ENCODE results near the gene NGFR.
"Not testable (repeated sequence)": the region's sequence is repeated elsewhere in the genome, so short reads cannot be mapped to it uniquely, and the experiment has no call there.

Gene NGFR

DNA sequence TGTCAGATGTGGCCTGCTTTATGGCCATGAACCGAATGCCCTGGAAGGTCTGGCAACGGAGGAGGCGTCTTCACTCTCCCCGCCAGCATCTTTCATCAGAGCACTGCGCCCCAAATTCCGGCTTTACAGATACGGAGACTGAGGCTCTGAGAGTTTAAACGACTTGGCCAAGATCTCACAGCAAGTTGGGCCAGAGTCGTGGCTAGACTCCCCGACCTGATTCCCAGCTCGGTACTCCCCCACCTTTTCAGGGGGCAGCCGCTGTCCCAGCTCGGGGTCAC lies 1.7 kb downstream of the NGFR start:
- DNase-seq: no peak

DNA sequence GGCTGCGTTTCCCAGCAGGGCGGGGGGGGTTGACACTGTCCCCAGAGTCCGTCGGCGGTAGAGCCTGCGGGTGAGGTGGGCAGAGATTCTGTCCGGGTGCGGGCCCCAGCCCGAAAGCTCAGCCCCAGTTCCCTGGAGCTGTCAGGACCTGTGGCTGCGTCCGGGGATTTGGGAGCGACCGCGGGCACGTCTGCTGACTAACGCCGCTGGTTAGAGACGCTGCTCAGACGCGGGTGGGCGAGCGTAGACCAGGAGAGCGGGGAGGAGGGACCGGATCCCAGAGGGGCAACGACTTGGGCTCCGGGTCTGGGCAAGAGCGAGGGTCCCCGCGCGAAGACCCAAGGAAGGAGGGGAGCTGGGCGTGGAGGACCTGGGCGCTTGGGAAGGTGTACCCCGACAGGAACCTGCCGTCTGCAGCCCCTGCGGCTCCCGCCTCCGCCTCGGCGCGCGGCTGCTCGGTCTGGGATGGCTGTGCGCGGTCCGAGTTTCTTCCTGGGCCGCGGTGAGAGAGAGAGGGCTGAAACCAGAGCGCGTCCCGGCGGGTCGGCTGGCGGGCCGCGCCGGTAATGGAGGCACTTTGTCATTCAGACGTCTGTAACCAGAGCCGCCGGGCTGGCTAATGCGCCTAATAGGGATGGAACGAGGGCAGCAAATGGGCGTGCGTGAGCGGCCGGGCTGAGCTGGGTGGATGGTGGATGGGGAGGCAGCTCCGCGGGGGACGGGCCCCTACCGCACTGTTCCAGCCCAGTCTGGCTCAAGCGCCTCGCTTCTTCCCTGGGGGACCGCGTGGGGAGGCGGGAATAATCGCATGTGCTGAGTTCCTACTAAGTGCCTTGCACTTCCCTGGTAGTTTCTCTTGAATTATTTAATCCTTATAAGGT lies 2.3 kb downstream of the NGFR start:
- no peak for DNase-seq

DNA sequence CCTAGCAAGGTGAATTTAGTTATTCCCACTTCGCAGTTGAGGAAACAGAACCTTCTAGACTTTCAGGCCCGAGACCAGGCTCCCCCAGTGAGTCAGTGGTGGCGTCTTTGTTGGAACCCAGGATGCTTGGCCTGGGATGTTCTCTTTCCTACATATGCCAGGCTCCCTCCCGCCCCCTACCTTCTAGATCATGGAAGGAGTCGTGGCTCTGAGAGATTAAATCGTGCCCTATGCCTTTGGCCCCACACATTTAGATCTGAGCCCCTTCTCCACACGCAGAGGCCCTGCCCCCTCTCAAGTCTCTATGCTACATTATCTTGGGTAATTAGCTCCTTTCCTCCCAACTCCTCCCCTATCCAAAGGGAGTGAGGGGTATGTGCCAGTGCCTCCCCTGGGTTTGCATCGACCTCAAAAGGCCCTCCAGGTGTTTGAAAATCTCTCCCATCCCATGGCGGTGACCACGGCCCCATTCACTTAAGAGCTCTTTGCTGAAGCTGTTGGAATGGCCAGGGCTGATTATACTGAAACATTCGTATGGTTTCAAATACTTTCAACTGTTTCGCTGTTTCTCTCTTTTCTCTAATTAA lies 3.0 kb downstream of the NGFR start:
- no peak for DNase-seq

DNA sequence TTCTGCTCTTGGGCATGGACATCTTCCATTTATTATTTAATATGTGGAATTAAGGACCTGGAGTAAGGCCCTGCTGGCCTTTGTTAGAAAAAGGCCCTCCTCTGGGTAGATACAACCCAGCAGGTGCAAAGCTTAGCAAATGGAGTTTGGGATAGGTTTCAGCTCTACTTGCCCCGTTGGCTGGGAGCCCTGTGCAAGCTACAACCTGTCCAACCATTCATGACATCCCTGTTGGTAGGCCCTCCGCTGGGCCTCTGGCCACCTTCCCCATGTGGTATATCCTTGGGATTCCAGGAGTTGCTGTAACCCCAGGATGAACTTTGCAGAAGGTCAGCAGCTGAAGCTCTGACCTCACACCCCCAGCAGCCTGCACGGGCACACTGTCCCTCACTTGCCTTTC lies 6.4 kb downstream of the NGFR start:
- DNase-seq: no peak

DNA sequence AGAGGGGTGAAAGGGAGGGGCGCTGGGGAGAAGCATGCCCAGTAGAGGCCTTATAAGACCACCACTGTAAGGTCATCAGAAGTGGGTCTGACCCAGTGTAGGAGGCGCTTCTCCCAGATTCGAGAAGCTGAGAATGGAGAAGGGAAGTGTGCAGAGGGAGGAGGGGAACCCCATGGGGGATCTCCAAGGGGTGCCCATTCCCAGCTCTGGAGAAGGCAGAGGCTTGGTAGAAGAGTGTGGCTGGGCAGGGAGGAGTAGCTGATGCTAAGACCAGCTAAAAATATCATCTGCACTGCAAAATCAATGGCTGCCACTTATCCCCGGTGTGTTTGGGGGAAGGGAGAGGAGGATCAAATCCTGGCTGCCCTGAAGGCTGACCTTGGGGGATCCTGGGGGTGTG lies 7.2 kb downstream of the NGFR start:
- no peak for DNase-seq

DNA sequence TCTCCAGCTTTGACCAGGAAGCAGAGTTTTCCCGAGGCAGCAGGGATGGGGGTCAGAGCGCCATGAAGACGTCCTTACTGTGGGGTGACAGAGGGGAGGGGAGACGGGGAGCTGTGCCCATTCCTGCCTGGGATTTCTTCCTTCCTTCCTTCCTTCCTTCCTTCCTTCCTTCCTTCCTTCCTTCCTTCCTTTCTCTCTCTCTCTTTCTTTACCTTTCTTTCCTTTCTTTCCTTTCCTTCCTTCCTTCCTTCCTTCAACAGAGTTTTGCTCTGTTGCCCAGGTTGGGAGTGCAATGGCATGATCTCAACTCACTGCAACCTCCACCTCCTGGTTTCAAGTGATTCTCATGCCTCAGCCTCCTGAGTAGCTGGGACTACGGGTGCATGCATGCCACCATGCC lies 7.6 kb downstream of the NGFR start:
- not testable (repeated sequence) for DNase-seq

DNA sequence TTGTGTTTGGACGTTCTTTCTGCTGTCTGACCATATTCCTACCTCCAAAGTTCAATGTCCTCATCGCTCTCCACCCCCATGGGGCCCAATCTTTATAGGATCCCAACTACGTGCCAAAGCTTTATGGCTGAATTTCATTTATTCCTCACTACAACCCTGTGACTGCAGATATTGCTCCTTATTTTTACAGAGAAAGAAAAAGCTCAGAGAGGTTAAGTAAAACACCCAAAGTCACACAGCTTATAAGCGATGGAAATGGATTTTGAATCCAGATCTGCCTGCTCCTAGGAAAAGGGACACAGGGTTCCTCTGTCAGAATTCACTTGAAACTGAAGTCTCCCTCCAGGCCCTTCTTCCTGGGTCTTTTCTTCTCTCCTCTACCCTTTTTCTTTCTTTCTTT lies 9.3 kb downstream of the NGFR start:
- no peak for DNase-seq

DNA sequence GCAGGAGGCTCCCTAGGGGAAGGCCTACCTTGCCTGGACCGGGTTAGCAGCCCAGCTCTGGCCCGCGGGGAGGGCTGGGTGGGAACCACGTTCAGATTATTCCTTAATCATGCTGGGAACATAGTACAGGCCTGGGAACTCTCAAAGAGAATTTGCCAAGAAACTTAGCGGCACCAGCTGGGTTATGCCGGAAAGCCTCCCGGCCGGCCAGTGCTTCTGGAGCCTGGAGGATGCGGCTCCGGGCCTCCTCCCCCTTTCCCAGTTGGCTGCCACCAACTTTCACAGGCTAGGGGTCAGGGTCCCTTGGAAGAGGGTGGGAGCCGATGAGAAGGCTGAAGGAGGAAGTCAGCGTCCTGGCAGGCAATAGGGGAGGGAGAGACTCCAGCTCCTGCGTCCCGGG lies 10.8 kb downstream of the NGFR start:
- DNase-seq: no peak

DNA sequence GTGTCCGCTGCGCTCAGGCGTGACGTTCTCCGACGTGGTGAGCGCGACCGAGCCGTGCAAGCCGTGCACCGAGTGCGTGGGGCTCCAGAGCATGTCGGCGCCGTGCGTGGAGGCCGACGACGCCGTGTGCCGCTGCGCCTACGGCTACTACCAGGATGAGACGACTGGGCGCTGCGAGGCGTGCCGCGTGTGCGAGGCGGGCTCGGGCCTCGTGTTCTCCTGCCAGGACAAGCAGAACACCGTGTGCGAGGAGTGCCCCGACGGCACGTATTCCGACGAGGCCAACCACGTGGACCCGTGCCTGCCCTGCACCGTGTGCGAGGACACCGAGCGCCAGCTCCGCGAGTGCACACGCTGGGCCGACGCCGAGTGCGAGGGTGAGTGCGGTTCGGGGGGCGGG lies 11.2 kb downstream of the NGFR start:
- DNase-seq: no peak

DNA sequence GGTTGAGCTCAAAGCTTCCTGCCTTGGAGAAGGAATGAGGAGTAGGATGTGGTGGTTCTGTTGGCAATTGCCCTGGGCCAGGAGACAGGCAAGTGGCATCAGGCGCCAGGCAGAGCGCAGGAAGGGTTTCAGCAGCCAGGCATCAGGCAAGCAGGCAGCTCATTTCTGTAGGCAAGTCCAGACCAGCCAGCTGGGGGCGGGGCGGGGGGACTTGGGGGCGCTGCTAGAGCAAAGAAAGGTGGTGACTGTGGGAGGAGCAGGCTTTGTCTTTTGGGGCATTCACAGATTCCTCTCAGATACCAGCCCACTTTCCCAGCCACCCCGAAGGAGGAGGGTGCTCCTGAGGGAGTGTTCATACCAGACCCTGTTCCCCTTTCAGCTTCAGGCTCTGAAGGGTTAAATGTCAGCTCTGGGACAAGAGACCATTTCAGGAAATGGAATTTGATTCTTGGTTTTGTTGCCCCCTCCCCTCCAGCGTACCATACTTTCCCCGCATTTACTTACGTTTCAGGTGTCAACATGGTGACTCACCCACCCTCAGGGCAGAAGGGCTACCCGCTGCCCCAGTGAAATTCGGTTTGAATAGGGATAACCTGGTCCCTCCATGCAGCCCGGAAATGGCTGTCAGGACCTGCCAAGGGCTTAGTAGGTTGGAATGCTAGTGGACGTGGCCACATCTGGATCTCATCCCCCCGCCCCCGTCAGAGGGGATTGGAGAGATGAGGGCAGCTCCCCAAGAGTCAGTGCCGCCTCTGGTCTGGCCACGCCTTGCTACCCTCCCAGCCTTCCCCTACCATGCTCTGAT lies 13.2 kb downstream of the NGFR start:
- no peak for DNase-seq

DNA sequence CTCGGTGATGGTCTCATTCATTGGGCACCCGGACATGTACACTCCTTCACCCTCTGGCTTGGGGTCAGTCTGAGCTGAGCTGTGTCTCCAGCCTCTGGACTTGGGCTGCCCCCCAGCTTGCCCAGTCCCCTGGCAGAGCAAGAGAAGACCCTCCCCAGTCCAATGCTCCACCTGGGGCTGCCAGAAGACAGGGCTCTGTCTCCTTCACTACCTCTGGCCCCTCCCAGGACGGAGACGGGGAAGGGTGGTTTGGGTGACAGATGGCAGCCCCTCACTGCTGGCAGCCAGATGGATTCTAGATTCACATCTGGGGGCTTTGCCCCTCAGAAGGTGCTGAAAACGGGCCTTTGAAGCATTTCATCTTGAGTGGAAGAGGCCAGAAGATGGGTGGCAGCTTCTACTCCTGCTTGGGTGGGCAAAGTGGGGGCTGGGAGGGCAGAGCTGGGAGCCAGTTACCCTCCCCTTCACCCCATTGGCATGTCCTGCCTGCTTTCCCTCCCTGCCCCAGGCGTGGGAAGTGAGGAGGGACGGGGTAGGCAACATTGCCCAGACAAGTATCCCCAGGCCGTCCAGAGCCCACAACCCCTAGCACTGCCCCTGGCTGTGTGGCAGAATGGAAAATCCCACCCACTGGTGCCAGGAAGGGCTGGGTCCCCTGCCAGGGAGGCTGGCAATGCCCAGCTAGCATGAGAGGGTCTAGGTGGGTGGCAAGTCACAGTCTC lies 13.9 kb downstream of the NGFR start:
- no peak for DNase-seq

DNA sequence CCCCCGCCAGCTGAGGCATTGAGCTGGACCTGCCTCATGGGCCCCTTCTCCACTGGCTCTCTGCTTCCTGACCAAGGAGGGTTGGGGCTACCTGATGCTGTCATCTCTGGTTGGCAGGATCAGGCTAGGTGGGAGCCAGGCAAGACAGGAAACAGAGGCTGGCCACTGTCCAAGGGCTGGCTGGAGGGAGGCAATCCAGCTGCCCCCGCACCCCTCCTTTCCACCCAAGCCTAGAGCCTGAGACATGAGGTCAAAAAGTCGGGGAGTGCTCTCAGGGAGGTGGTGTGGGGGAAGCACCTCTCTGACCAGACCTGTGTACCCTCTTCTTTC lies 14.5 kb downstream of the NGFR start:
- DNase-seq: no peak

DNA sequence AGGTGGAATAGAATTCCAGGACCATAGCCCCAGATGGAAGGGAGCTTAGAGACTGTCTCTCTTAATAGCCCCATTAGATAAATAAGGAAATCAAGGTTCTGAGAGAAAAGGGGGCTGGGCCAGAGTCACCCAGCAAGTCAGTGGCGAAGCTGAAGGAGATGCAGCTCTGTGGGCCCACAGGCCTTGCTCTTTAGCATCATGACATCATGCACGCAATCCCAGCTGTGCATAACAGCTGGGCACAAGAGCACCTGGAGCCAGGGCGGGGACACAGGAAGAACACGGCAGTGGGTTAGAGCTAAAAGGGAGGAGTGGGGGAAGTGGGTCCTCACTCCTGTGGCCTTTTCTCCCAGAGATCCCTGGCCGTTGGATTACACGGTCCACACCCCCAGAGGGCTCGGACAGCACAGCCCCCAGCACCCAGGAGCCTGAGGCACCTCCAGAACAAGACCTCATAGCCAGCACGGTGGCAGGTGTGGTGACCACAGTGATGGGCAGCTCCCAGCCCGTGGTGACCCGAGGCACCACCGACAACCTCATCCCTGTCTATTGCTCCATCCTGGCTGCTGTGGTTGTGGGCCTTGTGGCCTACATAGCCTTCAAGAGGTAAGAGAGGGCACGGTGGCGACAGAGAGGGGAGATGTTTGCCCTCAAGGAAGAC lies 15.1 kb downstream of the NGFR start:
- DNase-seq: no peak

DNA sequence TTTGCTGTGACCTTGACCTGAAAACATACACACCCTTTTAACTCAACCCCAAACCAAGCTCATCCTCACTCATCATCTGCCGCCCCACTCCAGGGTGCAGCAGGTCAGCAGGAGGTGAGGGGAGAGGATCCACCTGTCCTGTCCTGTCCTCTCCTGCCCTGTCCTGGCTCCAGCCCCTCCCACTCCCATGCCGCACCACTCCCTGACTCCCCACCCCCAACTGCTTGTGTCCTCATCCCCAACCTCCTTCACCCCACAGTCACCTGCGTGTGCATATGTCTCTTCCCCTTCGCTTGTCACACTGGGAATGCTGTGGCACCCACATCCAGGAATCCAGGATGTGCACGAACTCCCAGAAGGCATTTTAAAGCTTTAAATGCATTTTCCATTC lies 15.6 kb downstream of the NGFR start:
- DNase-seq: no peak

DNA sequence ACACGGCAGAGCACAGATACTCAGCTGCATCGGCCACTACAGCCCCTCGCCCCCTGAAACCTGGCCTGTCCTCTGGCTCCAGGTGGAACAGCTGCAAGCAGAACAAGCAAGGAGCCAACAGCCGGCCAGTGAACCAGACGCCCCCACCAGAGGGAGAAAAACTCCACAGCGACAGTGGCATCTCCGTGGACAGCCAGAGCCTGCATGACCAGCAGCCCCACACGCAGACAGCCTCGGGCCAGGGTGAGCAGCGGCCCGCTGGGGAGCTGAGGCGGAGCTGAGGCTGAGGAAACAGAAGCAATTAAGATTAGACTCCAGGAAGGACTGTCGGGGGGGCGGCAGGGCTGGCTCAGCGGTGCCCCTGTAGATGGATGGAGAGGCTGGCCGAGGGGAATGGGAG lies 16.7 kb downstream of the NGFR start:
- DNase-seq: no peak

DNA sequence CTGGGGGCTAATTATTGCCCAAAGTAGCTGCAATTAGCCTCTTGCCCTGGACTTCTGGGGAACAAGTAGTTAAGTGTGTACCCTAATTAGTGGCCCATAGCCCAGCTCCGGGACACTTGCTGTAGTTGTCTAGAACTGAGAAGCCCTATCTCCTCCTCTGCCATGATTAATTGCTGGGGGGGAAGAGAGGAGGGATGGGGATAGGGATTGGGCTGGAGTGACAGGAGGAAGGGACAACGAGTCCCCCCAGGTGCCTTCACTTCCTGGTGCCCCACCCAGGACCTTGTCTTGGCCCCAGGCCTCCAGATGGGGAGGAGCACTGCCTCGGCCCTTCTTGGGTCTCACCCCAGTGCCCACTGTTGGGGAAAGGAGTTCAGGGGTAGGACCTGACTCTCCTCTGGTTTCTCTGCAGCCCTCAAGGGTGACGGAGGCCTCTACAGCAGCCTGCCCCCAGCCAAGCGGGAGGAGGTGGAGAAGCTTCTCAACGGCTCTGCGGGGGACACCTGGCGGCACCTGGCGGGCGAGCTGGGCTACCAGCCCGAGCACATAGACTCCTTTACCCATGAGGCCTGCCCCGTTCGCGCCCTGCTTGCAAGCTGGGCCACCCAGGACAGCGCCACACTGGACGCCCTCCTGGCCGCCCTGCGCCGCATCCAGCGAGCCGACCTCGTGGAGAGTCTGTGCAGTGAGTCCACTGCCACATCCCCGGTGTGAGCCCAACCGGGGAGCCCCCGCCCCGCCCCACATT lies 17.4 kb downstream of the NGFR start:
- no peak for DNase-seq

DNA sequence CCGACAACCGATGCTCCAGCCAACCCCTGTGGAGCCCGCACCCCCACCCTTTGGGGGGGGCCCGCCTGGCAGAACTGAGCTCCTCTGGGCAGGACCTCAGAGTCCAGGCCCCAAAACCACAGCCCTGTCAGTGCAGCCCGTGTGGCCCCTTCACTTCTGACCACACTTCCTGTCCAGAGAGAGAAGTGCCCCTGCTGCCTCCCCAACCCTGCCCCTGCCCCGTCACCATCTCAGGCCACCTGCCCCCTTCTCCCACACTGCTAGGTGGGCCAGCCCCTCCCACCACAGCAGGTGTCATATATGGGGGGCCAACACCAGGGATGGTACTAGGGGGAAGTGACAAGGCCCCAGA lies 17.9 kb downstream of the NGFR start:
- DNase-seq: no peak

DNA sequence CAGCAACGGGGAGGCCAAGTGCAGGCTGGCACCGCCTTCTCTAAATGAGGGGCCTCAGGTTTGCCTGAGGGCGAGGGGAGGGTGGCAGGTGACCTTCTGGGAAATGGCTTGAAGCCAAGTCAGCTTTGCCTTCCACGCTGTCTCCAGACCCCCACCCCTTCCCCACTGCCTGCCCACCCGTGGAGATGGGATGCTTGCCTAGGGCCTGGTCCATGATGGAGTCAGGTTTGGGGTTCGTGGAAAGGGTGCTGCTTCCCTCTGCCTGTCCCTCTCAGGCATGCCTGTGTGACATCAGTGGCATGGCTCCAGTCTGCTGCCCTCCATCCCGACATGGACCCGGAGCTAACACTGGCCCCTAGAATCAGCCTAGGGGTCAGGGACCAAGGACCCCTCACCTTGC lies 18.5 kb downstream of the NGFR start:
- DNase-seq: no peak

DNA sequence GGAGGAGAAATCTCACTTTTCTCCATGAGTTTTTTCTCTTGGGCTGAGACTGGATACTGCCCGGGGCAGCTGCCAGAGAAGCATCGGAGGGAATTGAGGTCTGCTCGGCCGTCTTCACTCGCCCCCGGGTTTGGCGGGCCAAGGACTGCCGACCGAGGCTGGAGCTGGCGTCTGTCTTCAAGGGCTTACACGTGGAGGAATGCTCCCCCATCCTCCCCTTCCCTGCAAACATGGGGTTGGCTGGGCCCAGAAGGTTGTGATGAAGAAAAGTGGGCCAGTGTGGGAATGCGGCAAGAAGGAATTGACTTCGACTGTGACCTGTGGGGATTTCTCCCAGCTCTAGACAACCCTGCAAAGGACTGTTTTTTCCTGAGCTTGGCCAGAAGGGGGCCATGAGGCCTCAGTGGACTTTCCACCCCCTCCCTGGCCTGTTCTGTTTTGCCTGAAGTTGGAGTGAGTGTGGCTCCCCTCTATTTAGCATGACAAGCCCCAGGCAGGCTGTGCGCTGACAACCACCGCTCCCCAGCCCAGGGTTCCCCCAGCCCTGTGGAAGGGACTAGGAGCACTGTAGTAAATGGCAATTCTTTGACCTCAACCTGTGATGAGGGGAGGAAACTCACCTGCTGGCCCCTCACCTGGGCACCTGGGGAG lies 19.1 kb downstream of the NGFR start:
- no peak for DNase-seq

DNA sequence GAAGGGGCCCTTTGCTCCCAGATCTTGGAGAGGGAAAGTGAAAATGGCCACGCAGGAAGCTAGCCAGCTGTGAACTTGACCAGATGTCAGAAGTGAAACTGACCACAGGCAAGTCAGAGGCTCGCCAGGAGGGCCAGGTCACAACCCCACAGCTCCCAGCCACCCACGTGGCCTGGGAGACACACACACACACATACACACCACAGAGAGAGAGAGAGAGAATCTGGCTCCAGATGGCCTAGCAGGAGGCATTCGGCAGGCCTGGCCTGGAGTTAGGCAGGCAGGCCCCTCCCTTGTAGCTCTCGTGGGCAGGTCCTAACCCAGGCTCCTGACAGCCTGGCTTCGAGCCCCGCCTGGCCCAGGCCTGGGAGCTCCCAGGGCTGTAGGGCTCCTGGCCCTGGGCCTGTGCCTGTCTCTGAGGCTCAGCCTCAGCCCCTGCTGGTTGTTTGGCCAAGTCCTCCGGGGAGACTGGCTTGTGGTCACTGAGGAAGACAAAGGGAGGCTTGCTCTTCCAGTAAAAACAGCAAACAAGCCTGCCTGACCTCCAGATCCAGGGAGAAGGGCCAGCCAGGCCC lies 20.2 kb downstream of the NGFR start:
- DNase-seq: no peak

DNA sequence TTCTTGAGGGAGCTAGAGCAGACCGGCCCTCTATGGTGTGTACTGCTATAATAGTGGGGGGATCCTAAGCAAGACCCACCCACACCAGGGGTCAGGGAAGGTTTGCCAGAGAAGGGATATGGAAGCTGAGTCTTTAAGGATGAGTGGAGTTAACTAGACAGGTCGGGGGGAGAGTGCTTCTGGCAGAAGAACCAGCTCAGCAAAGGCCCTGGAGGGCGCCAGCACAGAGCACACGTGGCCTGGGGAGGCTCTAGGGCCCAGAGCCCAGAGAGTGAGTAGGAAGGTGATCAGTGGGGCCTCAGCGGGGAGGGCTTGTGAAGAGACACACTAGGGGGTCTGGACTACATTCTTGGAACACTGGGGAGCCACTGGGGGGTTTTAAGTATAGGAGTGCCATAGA lies 21.1 kb downstream of the NGFR start:
- no peak for DNase-seq
